Panc1 (cell line): ENCODE results near the gene HOXB5. TPM values are rescaled to one million over a fixed set of nuclear protein-coding genes. Genes with fewer than 3 reads are reported as not detected.

Experiments
- ATAC-seq: fragments of 200-7000 bp; cut with Tn5 transposase; 2 replicates; pipeline ENCODE4 v1.9.1; 2020; ENCODE audit warnings: mild to moderate bottlenecking, moderate library complexity
- BruUV-seq: library from RNA; stranded (reverse); fragments of 400-500 nt; replicated peaks from 2 replicates; lab custom pipeline; 2021; lab: Mats Ljungman, UMichigan
- CTCF ChIA-PET: fragments of 300-600 bp; sonication (Branson Sonifier 250); formaldehyde crosslinking; loops from one replicate; lab custom pipeline; 2022; ENCODE audit warnings: antibody characterized with exemption; lab: Charles Lee
- POLR2A ChIA-PET: fragments of 300-600 bp; sonication (Branson Sonifier 250); formaldehyde crosslinking; loops from one replicate; lab custom pipeline; 2022; ENCODE audit warnings: antibody characterized with exemption; lab: Charles Lee
- DNase-seq: peaks from one replicate; pipeline ENCODE4 v3.0.0-alpha.2; 2010; ENCODE audit warnings: low read depth, low spot score
- H3K27ac ChIP-seq: 2 replicates; pipeline ENCODE4 v1.5.1; 2011; ENCODE audit warnings: mild to moderate bottlenecking, low read length, inconsistent platforms
- H3K27me3 ChIP-seq: fragments of 200-500 bp; sonication (Bioruptor generic); 2 replicates; pipeline ENCODE4 v1.6.0; 2014; ENCODE audit warnings: low read length, inconsistent platforms; ENCODE audit not compliant: control insufficient read depth, insufficient read depth
- H3K36me3 ChIP-seq: fragments of 200-500 bp; sonication (Bioruptor generic); 2 replicates; pipeline ENCODE4 v1.5.1; 2014; ENCODE audit warnings: inconsistent platforms, mild to moderate bottlenecking, low read length, moderate library complexity; ENCODE audit not compliant: control insufficient read depth, insufficient read depth
- H3K4me1 ChIP-seq: 2 replicates; pipeline ENCODE4 v1.5.1; 2011; ENCODE audit warnings: inconsistent platforms, mild to moderate bottlenecking, low read length, moderate library complexity; ENCODE audit not compliant: control insufficient read depth, insufficient read depth
- H3K4me3 ChIP-seq, 2 experiments: 2 replicates each; pipeline ENCODE4 v1.5.1; 2011 to 2012; ENCODE audit warnings: low read depth in 2 of 2, low read length in 2 of 2, mild to moderate bottlenecking in 2 of 2, inconsistent platforms in 1 of 2, moderate library complexity in 1 of 2
- H3K9me3 ChIP-seq: fragments of 200-500 bp; sonication (Bioruptor generic); 2 replicates; pipeline ENCODE4 v1.5.1; 2014; ENCODE audit warnings: low read depth, mild to moderate bottlenecking, inconsistent platforms, low read length, moderate library complexity; ENCODE audit not compliant: control insufficient read depth, insufficient read depth
- CTCF ChIP-seq: fragments of 450-650 bp; IDR thresholded peaks from 2 replicates; pipeline ENCODE4 v1.5.1; 2017; ENCODE audit warnings: mild to moderate bottlenecking
- POLR2AphosphoS5 ChIP-seq: IDR thresholded peaks from 2 replicates; pipeline ENCODE4 v1.6.1; 2012; ENCODE audit warnings: mild to moderate bottlenecking, low read depth, low read length, moderate library complexity
- REST ChIP-seq, 2 experiments: IDR thresholded peaks; 2 replicates each; pipeline ENCODE4 v1.6.1; 2011 to 2012; ENCODE audit warnings: low read depth in 2 of 2, control low read depth in 1 of 2, low read length in 1 of 2, mild to moderate bottlenecking in 1 of 2, moderate library complexity in 1 of 2; ENCODE audit not compliant: insufficient read depth in 1 of 2
- SIN3A ChIP-seq: IDR thresholded peaks from 2 replicates; pipeline ENCODE4 v1.6.1; 2012; ENCODE audit warnings: low read depth, mild to moderate bottlenecking, low read length, moderate library complexity, borderline replicate concordance; ENCODE audit not compliant: insufficient read depth
- TCF7L2 ChIP-seq: IDR thresholded peaks from 2 replicates; pipeline ENCODE4 v1.6.1; 2011; ENCODE audit warnings: mild to moderate bottlenecking, low read depth, low read length, inconsistent platforms
- in situ Hi-C: cut with HindIII; loops from 2 replicates; pipeline ENCODE4 v1.10.0; 2016; ENCODE audit warnings: low sequenced_read_pairs, low pct_unique_long_range_greater_than_20kb
- intact Hi-C: fragments of 100-400 bp; cut with micrococcal nuclease; formaldehyde crosslinking; loops from one replicate; pipeline ENCODE4 v1.10.0; 2022; ENCODE audit not compliant: unreplicated experiment
- total RNA-seq: library from RNA; stranded (reverse); gene quantifications from one replicate; pipeline ENCODE4 v1.2.1, GENCODE V29; 2021; ENCODE audit not compliant: unreplicated experiment

Gene HOXB5
- total RNA-seq, 1 experiment from 2014 or later = 67.2 TPM

- peak; percentile 79 for TF ChIP-seq TCF7L2
- no peak; the same call in 1 of the 2 replicates for TF ChIP-seq POLR2AphosphoS5
- no peak for TF ChIP-seq REST (IDR thresholded peaks at IDR 0.05; ENCODE audit: insufficient read depth in 1 of 2, low read depth in 2 of 2, low read length in 1 of 2)
- no peak for TF ChIP-seq CTCF
- TF ChIP-seq SIN3A = peak; percentile 26; the same call in 1 of the 2 replicates
- no peak for DNase-seq
- POLR2A ChIA-PET = no interaction called here
- BruUV-seq = TSS peak; percentile 0
- Histone ChIP-seq H3K4me1 (peaks cover 99% of the 10 kb centered on the region), H3K36me3 (peaks cover 14% of the 10 kb centered on the region), H3K27ac (peak overlapping the region; percentile 97), H3K27me3 (no peaks in the 10 kb centered on the region), H3K4me3 (peak overlapping the region; percentile 22 to 99), H3K9me3 (no peaks in the 10 kb centered on the region)
- intact Hi-C loops = no loop called here
- ATAC-seq = peak; percentile 17; the same call in 1 of the 2 replicates
- CTCF ChIA-PET = no interaction called here
- in situ Hi-C loops = no loop called here
Measured at GRCh38 chr17:48571024-48571818, 22.4 kb downstream of the HOXB5 start.

GRCh38 chr17:48570325-48571023, 23.1 kb downstream of the HOXB5 start:
- Histone ChIP-seq H3K4me3 (peak overlapping the region; percentile 22 to 99), H3K9me3 (no peaks in the 10 kb centered on the region), H3K4me1 (peaks cover 99% of the 10 kb centered on the region), H3K27me3 (no peaks in the 10 kb centered on the region), H3K36me3 (peaks cover 11% of the 10 kb centered on the region), H3K27ac (peak overlapping the region; percentile 97)
- ChIA-PET CTCF (no interaction called here), POLR2A (interaction anchor here (0.6 to 1.4 kb wide), 2 partner anchors 7 to 10 kb away, joined by 5 to 7 read pairs; no protein-coding TSS in a partner anchor)
- DNase-seq = no peak
- 0 out of 2 replicates have a peak, but pooled peaks have one; percentile 2 for ATAC-seq
- no TSS peak for BruUV-seq
- in situ Hi-C loops = no loop called here
- TF ChIP-seq POLR2AphosphoS5 (no peak; the same call in 1 of the 2 replicates), CTCF (no peak), REST (IDR thresholded peaks at IDR 0.05; ENCODE audit: insufficient read depth in 1 of 2, low read depth in 2 of 2, low read length in 1 of 2) (no peak), TCF7L2 (no peak), SIN3A (no peak; the same call in 1 of the 2 replicates)
- intact Hi-C loops = no loop called here
